Renal cortex interstitium (tissue), 11 donors: Measurements from ENCODE around the gene TRIP6. TPM values are rescaled to one million over a fixed set of nuclear protein-coding genes. Genes with fewer than 3 reads are reported as not detected.
A peak's percentile ranks its signal among the peaks of the same experiment; 100 is the strongest.
"Not testable (repeated sequence)": the region's sequence is repeated elsewhere in the genome, so short reads cannot be mapped to it uniquely, and the experiment has no call there.

Experiments
- DNase-seq, 11 donors: peaks; one replicate each; pipeline ENCODE4 v3.0.0-alpha.2; 2013; ENCODE audit warnings: low read depth in 9 of 11, low spot score in 4 of 11; ENCODE audit errors: extremely low read depth in 1 of 11
- polyA plus RNA-seq, 3 donors: library from polyadenylated mRNA; unstranded; fragments of 120-200 nt; gene quantifications; one replicate each; pipeline ENCODE4 v1.2.1, GENCODE V29; 2013; ENCODE audit not compliant: insufficient read length in 3 of 3

Gene TRIP6
- polyA plus RNA-seq, 3 donors: 63.7 to 108 (median 84.5) TPM

DNA sequence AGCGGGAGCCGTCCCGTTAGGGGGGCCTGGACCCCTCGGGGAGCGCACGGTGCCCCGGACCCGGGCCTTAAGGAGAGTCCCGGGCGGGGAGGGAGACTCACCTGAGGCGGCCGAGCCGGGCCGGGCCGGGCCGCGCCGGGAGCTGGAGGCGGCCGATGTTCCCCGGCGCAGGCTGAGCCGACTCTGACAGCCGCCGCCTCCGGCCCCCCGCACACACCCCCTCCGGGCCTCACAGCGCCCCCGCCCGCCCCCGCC is 28.4 kb downstream of the TRIP6 start, which contains the start of gene ACHE:
TSS of gene ACHE (minus strand) at position 188 of the 255 bp plus-strand sequence. CDS start 1,656 bp downstream, outside the sequence.
- DNase-seq: no peak

DNA sequence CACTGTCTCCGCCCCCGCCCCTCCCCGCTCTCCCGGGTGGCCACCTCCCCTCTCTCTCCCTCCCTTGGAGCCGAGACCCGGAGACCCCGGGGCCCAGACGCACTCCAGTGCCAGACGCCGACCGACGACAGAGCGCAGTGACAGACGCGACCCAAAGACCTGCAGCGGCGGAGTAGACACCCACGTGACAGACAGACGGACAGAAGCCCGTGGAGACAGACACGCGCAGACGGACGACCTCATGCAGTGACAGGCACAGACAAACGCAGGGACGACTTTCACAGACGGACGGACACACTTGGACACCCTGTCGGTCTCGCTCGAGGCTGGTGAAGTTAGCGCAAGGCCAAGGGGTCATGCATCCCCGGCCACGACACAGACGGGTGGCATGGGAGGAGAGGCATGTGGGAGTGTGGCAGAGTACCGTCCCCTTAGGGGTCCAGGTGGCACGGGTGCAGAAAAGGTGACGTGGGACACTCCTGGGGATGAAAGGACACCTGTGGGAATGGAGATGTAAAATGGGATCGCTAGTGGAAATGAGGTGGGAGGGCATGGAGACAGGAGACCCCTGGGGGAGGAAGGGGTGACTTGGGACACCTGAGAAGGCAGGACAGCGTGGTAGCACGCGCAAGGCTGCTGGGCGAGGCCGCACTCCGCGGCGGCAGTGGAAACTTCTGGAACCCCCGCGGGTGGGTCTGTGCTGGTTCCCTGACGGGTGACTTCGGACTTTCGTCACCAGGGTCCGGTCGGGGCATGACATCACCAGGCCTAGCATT is 29.0 kb downstream of the TRIP6 start:
- peak in 2 of 11 donors; percentile 33 to 36 for DNase-seq

DNA sequence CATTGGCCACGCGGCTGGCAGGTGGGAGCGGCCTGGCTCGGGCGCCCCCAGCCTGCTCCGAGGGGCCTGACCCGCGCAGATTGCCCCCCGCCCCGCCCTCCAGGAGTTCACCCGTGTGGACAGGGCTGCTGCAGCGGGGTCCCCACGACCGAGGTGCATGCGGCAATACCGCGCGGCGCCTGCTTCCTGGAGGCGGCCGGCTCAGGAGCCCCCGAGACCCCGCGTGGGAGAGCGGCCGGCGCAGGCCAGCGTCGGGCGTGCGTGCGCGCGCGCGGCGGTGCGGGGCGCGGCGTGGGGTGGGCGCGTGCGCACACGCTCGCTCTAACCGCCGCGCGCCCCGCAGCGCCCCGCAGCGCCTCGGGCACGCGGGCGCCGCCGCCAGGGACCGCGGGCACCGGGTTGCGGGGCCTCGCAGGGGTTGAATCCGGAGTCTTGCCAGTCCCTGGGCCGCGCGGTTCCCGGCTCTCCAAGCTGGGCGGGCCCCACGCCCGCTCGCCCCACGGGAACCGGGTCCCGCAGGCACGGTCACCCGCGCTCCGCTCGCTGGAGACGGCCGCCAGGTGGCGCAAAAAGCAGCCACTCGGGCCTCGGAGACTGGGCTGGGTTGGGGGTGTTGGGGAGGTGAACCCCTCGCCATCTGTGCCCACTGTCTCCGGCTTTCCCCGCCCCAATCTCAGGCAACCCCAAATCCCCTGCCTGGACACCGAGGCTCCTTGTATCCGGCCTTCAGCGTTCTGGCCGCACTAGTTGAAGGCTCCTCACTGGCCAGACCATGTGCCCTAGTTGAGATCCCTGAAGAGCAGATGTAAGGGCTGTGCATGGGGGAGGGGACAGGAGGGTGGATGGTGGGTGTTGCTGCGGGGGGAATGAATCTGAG is 29.8 kb downstream of the TRIP6 start:
- no peak for DNase-seq

DNA sequence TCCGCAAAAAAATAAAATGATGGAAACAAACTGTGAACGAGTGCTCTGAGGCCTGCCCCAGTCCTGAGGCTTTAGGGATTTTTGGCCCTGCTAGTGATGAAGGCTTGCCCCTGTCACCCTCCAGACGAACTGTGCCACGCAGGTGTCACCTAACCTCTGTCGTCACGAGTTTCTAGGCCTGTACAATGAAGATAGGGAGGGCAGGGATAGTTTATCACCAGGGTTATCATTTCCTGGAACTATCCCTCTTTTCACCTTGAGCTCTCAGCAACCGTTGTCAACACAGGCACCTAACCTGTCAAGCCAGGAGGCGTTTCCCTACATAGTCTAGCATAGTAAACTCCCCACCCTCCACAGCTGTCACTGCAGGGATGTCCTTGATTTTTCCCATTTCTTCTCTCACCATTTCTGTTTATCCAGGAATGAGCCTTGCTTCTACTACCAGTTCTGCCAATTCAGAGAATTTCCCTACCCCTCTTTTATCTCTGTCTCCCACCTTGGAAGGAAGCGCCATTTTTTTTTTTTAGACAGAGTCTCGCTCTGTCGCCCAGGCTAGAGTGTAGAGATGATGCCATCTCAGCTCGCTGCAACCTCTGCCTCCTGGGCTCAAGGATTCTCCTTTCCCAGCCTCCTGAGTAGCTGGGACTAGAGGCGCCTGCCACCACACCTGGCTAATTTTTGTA is 30.7 kb downstream of the TRIP6 start:
- DNase-seq: no peak

DNA sequence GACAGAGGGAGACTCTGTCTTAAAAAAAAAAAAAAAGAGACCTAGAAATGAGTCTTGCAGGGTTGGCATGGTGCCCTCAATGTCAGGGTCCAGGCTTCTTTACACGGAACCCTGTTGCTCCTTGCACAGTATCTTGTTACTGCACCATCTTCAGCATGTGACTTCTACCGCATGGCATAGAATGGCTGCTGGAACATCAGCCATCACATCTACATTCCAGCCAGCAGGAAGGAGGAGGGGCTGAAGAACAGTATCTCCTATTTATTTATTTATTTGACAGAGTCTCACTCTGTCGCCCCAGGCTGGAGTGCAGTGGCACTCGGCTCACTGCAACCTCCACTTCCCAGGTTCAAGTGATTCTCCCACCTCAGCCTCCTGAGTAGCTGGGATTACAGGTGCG is 32.2 kb downstream of the TRIP6 start:
- DNase-seq: no peak

DNA sequence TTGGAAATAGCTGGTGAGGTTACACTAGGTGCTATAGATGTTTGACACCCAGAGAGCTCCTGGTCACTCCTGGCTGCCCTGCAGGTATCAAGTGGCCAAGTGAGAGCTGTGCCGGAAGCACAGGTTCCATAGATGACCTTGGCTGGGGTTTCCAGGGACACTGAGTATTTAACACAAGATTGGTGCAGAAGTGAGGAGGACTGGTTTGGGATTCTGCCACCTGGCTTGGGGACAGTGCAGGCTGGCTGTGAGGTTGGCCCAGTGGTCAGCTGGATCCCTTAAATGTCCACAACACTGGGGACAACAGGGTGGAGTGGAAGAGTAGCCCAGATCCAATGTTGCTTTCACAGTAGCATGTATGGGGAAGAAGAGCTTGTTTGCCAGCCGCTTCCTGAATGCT is 33.8 kb downstream of the TRIP6 start:
- DNase-seq: no peak

DNA sequence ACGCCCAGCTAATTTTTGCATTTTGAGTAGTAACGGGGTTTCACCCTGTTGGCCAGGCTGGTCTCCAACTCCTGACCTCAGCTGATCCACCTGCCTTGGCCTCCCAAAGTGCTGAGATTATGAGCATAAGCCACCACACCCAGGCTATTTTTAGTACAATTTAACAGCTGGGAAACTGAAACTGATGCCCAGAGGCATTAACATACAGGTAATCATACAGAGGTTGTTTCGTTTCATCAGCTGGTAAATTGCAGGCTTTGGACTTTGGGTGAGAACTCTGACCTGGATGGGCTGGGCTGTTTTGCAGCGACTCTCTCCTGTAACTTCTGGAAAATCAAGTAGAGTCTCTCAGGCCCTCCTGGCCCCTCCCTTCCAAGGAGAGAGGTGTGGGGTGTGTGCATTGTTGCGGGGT is 34.7 kb downstream of the TRIP6 start:
- DNase-seq: no peak

DNA sequence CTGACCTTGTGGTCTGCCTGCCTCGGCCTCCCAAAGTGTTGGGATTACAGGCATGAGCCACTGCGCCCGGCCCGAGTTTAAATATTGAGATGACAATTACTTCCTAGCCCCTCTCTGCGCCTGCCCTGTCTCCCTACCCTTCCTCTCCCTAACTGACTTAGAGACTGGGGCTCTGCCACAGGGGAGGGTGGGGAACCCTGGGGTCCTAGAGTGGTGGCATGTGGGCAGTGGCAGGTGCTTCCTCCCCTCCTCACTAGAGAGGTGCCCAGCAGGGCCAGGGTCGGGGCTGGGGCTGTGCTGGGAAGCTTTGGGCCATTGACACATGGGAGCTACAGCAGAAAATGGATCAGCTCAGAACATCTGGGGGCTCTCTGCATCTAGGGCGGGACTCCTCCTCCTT is 35.5 kb downstream of the TRIP6 start:
- no peak for DNase-seq

DNA sequence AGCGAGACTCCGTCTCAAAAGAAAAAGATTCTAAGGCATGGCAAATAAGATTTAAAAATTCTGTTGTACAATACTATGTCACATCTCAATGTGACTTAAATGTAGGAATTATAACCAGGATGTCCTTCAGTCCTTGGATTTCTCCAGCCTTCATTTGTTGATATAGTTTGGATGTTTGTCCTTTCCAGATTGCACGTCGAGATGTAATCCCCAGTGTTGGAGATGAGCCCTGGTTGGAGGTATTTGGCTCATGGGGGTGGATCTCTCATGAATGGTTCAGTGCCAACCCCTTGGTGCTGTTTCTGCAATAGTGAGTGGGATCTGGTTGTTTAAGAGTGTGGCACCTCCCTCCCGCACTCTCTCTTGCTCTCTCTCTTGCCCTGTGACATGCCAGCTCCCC is 41.3 kb downstream of the TRIP6 start:
- no peak for DNase-seq

DNA sequence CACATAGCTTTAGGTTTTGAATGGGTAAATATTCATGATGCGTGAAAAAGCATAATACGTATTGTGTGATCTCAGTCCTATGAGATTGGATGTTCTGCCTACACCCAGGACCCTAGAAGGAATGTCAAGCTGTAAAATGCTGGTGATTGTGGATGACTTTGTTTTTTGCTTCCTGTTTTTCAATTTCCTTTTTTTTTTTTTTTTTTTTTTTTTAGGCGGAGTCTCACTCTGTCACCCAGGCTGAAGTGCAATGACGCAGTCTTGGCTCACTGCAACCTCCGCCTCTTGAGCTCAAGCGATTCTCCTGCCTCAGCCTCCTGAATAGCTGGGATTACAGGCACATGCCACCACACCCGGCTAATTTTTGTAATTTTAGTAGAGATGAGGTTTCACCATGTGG is 43.3 kb downstream of the TRIP6 start:
- DNase-seq: not testable (repeated sequence)

DNA sequence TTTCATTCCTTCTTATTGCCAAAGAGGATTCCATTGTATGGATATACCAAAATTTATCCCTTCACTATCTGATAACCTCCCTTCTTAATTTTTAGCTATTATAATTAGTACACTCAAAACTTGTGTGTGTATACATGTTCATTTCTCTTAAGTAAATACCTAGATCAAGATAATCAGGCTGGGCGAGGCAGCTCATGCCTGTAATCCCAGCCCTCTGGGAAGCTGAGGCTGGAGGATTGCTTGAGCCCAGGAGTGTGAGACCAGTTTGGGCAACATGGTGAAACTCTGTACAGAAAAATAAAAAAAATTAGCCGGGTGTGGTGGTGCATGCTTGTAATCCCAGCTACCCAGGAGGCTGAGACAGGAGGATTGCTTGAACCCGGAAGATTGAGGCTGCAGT is 44.3 kb downstream of the TRIP6 start:
- no peak for DNase-seq

DNA sequence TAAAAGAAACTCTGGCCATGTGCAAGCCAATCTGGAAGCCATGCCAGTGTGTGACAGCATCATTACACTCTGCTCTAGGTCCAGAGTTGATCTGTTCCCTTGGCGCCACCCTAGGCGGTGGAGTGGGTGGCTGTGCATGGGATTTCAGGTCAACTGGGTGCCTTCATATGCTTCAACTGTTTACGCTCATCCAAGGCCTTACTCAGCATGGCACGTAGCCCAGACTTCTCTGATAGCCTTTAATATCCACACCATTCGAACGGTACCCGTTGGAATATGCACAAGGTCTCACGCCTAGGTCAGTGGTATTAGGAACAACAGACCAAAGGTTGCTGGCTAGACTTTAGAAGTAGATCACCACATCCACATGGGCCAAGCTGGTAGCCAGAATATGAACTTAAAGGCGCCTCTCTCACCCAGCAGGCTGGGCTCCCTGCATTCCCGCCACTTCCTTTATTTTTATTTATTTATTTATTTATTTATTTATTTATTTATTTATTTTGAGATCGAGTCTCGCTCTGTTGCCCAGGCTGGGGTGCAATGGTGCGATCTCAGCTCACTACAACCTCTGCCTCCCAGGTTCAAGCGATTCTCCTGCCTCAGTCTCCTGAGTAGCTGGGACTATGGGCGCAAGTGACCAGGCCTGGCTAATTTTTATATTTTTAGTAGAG is 47.2 kb downstream of the TRIP6 start:
- DNase-seq: no peak

DNA sequence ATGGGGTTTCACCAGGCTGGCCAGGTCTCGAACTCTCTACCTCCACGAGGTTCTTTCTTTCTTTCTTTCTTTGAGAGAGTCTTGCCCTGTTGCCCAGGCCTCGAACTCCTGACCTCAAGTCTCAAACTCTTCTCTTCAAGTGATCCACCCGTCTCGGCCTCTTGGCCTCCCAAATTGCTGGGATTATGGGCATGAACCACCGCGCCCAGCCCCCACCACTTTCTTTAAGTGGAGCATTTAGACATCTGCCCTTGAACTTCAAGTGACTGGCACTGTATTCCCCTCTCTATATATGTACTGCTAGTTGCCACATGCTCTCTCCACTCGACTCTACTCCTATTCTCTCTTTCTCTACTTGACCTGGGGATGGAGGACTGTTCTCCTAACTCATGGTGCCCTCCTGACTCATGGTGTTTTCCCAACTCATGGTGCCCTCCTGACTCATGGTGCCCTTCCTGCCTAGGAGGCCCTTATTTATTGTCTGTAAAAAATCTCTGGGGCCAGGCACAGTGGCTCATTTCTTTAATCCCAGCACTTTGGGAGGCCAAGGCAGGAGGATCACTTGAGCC is 47.8 kb downstream of the TRIP6 start:
- DNase-seq: no peak

DNA sequence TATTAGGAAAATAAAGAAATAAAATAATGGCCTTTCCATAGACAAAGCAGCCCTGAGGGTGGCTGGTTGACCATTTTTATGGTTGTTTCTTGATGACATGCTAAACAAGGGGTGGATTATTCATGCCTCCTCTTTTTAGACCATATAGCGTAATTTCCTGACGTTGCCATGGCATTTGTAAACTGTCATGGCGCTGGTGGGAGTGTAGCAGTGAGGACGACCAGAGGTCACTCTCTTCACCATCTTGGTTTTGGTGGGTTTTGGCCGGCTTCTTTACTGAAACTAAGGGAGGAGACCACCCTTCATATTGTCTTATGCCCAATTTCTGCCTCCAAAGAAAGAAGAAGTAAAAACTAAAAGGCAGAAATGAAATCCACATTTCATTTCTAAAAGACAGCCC is 52.1 kb downstream of the TRIP6 start:
- not testable (repeated sequence) for DNase-seq

DNA sequence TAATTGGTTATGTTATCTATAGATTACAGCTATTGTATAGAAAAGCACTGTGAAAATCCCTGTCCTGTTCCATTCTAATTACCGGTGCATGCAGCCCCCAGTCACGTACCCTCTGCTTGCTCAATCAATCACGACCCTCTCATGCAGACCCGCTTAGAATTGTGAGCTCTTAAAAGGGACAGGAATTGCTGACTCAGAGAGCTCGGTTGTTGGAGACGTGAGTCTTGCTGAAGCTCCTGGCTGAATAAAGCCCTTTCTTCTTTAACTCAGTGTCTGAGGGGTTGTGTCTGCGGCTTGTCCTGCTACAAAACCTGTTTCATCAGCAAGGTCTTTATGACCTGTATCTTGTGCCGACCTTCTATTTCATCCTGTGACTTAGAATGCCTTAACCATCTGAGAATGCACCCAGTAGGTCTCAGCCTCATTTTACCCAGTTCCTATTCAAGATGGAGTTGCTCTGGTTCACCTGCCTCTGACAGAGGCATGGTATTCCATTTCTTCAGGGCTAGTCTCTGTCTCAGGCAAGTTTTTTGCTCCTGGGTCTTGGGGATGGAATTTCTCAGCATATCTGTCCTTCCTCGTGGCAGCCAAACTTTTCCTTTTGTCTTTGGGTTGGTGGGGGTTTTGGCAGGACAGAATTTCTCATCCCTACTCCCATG is 52.7 kb downstream of the TRIP6 start:
- not testable (repeated sequence) for DNase-seq

DNA sequence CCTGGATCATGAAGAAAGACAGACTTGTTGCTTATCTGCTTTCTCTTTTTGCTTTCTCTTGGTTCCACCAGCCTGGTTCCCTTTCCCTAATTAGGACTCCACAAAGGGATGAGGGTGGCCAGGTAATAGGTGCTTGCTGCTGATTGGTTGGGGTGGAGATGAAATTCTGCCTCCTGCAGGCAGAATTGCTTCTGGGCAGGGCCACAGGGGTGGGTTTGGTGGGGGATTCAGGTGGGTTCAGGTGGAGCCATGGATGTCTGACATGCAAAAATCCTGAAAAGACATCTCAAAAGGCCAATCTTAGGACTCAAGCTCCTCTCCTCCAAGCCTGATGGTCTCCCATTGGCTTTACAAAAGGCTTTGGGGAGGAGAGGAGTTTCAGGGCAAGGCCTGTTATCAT is 53.9 kb downstream of the TRIP6 start:
- no peak for DNase-seq
